ENCODE results near the gene CHST15. TPM values are rescaled to one million over a fixed set of nuclear protein-coding genes. Genes with fewer than 3 reads are reported as not detected.

Gene CHST15
- total and polyA plus RNA-seq, 2 of the 8 experiments (the other 6 are each of a cell fraction or from before 2014, with no cell fraction given) = 8.8 to 9.1 TPM

DNA sequence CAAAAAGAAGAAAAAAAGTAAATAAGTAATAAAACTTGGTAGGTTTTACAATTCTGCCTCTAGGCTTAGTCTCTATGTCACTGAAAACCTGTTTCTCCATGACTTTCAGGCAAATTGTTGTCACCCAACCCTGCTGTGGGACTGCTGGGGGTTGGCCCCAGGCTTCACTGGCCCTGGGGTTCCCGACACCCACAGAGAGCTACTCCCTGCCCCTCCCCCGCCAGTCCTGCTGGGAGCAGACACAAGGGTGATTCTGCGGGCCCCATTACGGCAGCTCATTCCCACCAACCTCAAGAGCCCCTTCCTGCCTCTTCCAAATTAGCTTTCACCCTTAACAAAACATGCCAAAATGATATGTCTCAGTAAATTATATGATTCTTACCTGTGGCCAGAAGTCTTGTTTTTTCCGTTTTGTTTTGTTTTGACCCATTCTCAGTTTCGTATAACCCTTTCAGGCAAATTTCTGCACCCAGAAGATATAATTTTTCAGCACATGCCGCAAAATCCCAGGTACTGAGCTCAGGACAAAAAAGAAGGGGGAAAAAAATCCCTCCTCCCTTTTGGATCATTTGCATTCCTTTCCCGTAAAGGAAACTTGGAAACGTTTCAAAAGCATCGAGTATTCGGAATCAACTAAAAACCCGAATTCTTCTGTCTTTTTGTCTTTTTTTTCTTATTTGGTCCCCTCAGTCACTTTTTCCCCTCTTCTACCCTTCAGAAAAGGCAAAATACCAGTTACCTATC is 27.8 kb downstream of the CHST15 start:
- Histone ChIP-seq H2AFZ (ENCODE audit: low read length) (no peak overlapping the region), H4K5ac (ENCODE audit: insufficient read length, low read depth, low read length) (no peak overlapping the region), H3K4me3 (ENCODE audit: extremely low read depth in 1 of 4, insufficient read depth in 2 of 4, low read depth in 3 of 4, low read length in 4 of 4) (peak overlapping the region in 1 of 4 experiments; percentile 39; a peak in 2 of 8 replicates), H4K8ac (ENCODE audit: extremely low read depth, insufficient read depth, low read length) (no peak overlapping the region), H2BK120ac (replicated peaks; ENCODE audit: low read depth, low read length) (no peak overlapping the region), H3K79me1 (ENCODE audit: low read depth, low read length) (peaks cover 4% of the 10 kb centered on the region), H3K27me3 (replicated peaks in 1 of 4; ENCODE audit: control insufficient read depth in 3 of 4, extremely low read depth in 1 of 4, insufficient read depth in 3 of 4, low read length in 3 of 4) (no peaks in the 10 kb centered on the region), H3K9me3 (ENCODE audit: insufficient read depth in 2 of 2, low read depth in 1 of 2, low read length in 1 of 2) (no peaks in the 10 kb centered on the region), H3K79me2 (ENCODE audit: control insufficient read depth in 1 of 2, insufficient read depth in 2 of 2, low read length in 2 of 2) (no peaks in the 10 kb centered on the region), H3K36me3 (ENCODE audit: control insufficient read depth in 2 of 4, insufficient read depth in 4 of 4, low read length in 3 of 4) (no peaks in the 10 kb centered on the region), H2BK5ac (ENCODE audit: low read depth, low read length) (no peak overlapping the region), H3K14ac (ENCODE audit: insufficient read length) (no peak overlapping the region), H3K23me2 (ENCODE audit: low read depth, low read length) (no peaks in the 10 kb centered on the region), H4K20me1 (replicated peaks in 1 of 2; ENCODE audit: control insufficient read depth in 1 of 2, insufficient read depth in 2 of 2, low read length in 2 of 2) (no peaks in the 10 kb centered on the region), H2BK15ac (ENCODE audit: low read length) (0 out of 2 replicates have a peak overlapping the region, but pooled peaks have one; percentile 55), H2BK20ac (ENCODE audit: low read length) (no peak overlapping the region), H2AK5ac (ENCODE audit: low read depth, low read length) (no peak overlapping the region), H3K56ac (replicated peaks; ENCODE audit: insufficient read length, low read depth, low read length) (no peak overlapping the region), H3K4ac (replicated peaks; ENCODE audit: insufficient read length, low read depth, low read length) (no peak overlapping the region), H3K18ac (ENCODE audit: extremely low read depth, low read length) (peak overlapping the region; percentile 40; the same call in 1 of the 2 replicates), H3K4me1 (replicated peaks in 1 of 4; ENCODE audit: control insufficient read depth in 3 of 4, insufficient read depth in 4 of 4, low read length in 3 of 4) (peaks cover 4 to 29% (median 24%) of the 10 kb centered on the region in 4 experiments; a peak in 6 of 7 replicates), H3K9ac (replicated peaks in 1 of 4; ENCODE audit: extremely low read depth in 1 of 4, low read depth in 3 of 4, low read length in 3 of 4) (no peak overlapping the region), H3K27ac (ENCODE audit: low read depth, low read length) (no peak overlapping the region), H2BK12ac (ENCODE audit: low read depth, low read length) (no peak overlapping the region), H3K4me2 (ENCODE audit: insufficient read depth in 1 of 2, low read depth in 2 of 2, low read length in 2 of 2) (peak overlapping the region; percentile 25 to 63), H3K23ac (ENCODE audit: insufficient read length) (no peak overlapping the region), H4K91ac (replicated peaks; ENCODE audit: insufficient read length, low read length) (no peak overlapping the region)
- no peak for TF ChIP-seq CHD2 (IDR thresholded peaks at IDR 0.05; ENCODE audit: low read length)
- TF ChIP-seq SP1 (IDR thresholded peaks at IDR 0.05; ENCODE audit: low read depth, low read length) = 0 out of 2 replicates have a peak, but pooled peaks have one; percentile 23
- peak; percentile 43 for TF ChIP-seq ASH2L (IDR thresholded peaks at IDR 0.05; ENCODE audit: low read length)
- ChIA-PET POLR2A (ENCODE audit: partially characterized antibody) (interaction anchor here (1.0 to 3.6 kb wide), 5 partner anchors 10 to 39 kb away, joined by 3 to 20 read pairs (median 4); no protein-coding TSS in a partner anchor), CTCF (ENCODE audit: partially characterized antibody) (interaction anchor here (0.6 to 1.3 kb wide), 7 partner anchors 9 to 652 kb away, joined by 3 to 4 read pairs (median 3); no protein-coding TSS in a partner anchor)
- FAIRE-seq (no peak), DNase-seq (ENCODE audit: low read depth in 1 of 2, low spot score in 2 of 2) (no peak)
- WGBS, 2 experiments (ENCODE audit: extremely low coverage in 1 of 2, insufficient coverage in 1 of 2, insufficient read length in 1 of 2, insufficient replicate concordance in 2 of 2, low coverage in 1 of 2, low lambda C conversion rate in 2 of 2, missing lambda C conversion rate in 1 of 2) = 41% methylated on average over 12 of the region's 12 CpGs; no CpG with 5 or more reads in 1 of the 2 experiments
